ENCODE data around the gene FRMD5. TPM values are rescaled to one million over a fixed set of nuclear protein-coding genes. Genes with fewer than 3 reads are reported as not detected.

FRMD5 gene
- total RNA-seq, 2 experiments from 2014 or later, result not detected

DNA sequence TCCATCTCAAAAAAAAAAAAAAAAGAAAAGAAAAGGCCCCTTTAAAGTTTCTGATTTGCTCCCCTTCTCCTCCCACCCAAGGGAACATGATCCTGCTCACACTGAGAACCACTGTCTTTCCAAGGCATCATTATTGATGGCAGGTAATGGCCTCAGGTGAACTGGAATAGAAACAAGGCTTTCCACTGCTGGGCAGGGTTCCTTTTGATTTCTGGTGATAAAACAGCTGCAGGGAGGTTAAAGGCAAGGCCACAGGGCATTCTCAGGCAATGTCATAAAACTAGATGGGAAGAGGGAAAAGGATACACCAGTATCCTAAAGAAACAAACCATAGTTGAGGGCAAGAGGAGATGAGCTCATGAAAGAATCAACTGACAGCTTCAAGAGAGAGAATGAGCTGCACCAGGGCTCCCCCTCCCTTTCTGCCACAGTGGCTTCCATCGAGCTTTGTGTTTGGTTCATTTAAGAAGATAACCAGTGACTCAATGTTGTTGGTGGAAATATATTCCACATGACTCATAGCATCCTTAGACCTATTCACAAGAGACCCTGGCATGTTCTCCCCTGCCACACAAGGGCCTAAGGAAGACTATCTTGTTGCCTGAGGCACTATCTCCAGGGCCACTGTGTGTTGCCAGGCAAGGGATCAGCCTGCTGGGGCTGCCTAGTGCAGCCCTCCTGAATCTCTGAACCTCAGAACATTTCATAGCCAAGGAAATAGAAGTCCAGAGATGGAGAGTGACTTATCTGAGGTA lies 281.9 kb downstream of the FRMD5 start:
- Mint-ChIP-seq H3K4me1 (no peaks in the 10 kb centered on the region), H3K27ac (no peak overlapping the region), H3K9me3 (no peaks in the 10 kb centered on the region), H3K36me3 (ENCODE audit: low read depth) (no peaks in the 10 kb centered on the region), H3K4me3 (no peak overlapping the region), H3K27me3 (no peaks in the 10 kb centered on the region)
- ChIA-PET CTCF (interaction anchor here (0.5 to 1.4 kb wide), 2 partner anchors 9 to 573 kb away, joined by 4 to 5 read pairs; no protein-coding TSS in a partner anchor), POLR2A (no interaction called here)
- DNase-seq, result no peak

- Mint-ChIP-seq H3K4me3 (no peak overlapping the region), H3K36me3 (ENCODE audit: low read depth) (no peaks in the 10 kb centered on the region), H3K4me1 (no peaks in the 10 kb centered on the region), H3K9me3 (no peaks in the 10 kb centered on the region), H3K27ac (no peak overlapping the region), H3K27me3 (no peaks in the 10 kb centered on the region)
- POLR2A ChIA-PET, result no interaction called here
- CTCF ChIA-PET, result no interaction called here
- DNase-seq, result no peak
Measured at GRCh38 chr15:43912208-43912607, 282.9 kb downstream of the FRMD5 start.

DNA sequence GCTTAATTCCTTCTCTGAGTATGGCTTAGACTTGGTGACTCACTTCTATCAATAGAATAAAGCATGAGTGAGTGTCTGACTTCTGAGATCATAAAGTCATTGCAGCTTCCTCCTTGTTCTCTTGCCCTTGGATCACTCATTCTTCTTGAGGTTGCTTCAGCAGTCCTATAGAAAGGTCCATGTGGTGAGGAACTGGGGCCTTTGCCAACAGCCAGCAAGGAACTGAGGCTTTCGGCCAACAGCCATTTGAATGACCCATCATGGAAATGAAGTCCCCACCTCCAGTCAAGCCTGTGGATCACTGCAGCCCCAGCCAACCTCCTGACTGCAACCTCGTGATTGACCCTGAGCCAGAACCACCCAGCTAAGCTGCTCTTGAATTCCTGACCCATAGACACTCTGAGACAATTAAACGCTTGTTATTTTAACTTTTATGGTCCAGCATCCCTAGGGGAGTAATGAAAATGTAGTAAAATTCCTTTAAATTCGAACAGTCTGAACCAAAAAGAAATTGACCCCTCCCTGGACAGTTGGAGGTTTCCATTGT lies 283.8 kb downstream of the FRMD5 start:
- Mint-ChIP-seq H3K27ac (no peak overlapping the region), H3K4me1 (no peaks in the 10 kb centered on the region), H3K4me3 (no peak overlapping the region), H3K36me3 (ENCODE audit: low read depth) (no peaks in the 10 kb centered on the region), H3K27me3 (no peaks in the 10 kb centered on the region), H3K9me3 (no peaks in the 10 kb centered on the region)
- ChIA-PET POLR2A (no interaction called here), CTCF (interaction anchor here (0.6 kb wide), 1 partner anchor 154 kb away, joined by 3 read pairs; no protein-coding TSS in a partner anchor)
- DNase-seq, result no peak

GRCh38 chr15:43908516-43909050 lies 286.5 kb downstream of the FRMD5 start:
- Mint-ChIP-seq H3K27ac (no peak overlapping the region), H3K4me3 (no peak overlapping the region), H3K27me3 (no peaks in the 10 kb centered on the region), H3K9me3 (no peaks in the 10 kb centered on the region), H3K36me3 (ENCODE audit: low read depth) (no peaks in the 10 kb centered on the region), H3K4me1 (peaks cover 2% of the 10 kb centered on the region)
- POLR2A ChIA-PET, result no interaction called here
- DNase-seq, result no peak
- CTCF ChIA-PET, result no interaction called here

GRCh38 chr15:43905755-43906154 lies 289.3 kb downstream of the FRMD5 start:
- H3K36me3 Mint-ChIP-seq (ENCODE audit: low read depth), result no peaks in the 10 kb centered on the region
- H3K4me1 Mint-ChIP-seq, result peaks cover 2% of the 10 kb centered on the region
- H3K27me3 Mint-ChIP-seq, result no peaks in the 10 kb centered on the region
- ChIA-PET POLR2A (no interaction called here), CTCF (interaction anchor here (1.6 kb wide), 1 partner anchor 164 kb away, joined by 3 read pairs; no protein-coding TSS in a partner anchor)
- H3K9me3 Mint-ChIP-seq, result no peaks in the 10 kb centered on the region
- no peak for DNase-seq
- no peak overlapping the region for H3K27ac Mint-ChIP-seq
- H3K4me3 Mint-ChIP-seq, result no peak overlapping the region

DNA sequence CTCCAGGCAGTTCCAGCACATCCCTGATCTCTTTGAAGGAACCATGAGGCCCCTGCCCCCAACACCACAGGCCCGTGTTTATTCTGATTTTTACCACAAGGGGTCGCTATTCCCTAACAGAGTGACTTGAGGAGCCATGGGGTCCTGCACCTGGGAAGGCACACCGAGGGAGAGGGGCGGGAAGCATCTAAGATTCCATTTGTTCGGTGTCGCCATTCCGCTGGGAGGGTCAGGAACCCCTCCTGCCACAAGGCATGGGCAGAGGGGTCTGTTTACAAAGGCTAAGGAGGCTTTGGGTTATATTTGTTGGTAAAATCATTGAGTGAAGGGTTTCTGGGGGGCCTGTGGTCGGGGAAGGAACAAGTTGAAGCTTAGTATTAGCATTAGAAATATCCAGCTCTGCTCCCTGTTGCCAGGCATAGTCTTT lies 291.2 kb downstream of the FRMD5 start:
- H3K27me3 Mint-ChIP-seq, result no peaks in the 10 kb centered on the region
- CTCF ChIA-PET, result interaction anchor here (0.7 to 2.0 kb wide), 12 partner anchors 9 to 316 kb away, joined by 3 to 31 read pairs (median 4); no protein-coding TSS in a partner anchor
- H3K4me1 Mint-ChIP-seq, result peaks cover 2% of the 10 kb centered on the region
- no peaks in the 10 kb centered on the region for H3K36me3 Mint-ChIP-seq (ENCODE audit: low read depth)
- H3K4me3 Mint-ChIP-seq, result no peak overlapping the region
- peak; percentile 50 for DNase-seq
- POLR2A ChIA-PET, result no interaction called here
- H3K9me3 Mint-ChIP-seq, result no peaks in the 10 kb centered on the region
- H3K27ac Mint-ChIP-seq, result no peak overlapping the region

DNA sequence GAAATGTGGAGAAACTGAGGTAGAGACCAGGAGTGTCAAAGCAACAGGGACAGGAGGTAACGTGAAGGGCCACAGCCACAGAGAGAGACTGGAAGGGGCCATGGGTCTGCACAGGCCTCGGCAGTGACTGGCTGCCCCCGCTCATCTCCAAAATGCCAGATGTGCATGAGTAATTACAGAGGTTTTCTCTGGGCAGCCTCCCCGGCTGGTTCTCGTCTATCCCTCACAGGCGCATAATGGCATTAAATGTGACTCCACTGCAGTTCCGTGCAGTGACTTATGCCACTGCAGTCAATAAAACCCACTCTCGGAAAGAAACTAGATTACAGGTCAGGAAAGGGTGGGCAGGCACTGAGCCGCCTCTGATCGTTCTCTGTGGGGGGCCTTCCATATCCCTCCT lies 293.6 kb downstream of the FRMD5 start:
- H3K4me1 Mint-ChIP-seq, result peaks cover 2% of the 10 kb centered on the region
- H3K36me3 Mint-ChIP-seq (ENCODE audit: low read depth), result no peaks in the 10 kb centered on the region
- DNase-seq, result no peak
- ChIA-PET CTCF (interaction anchor here (2.8 kb wide), 1 partner anchor 164 kb away, joined by 15 read pairs; no protein-coding TSS in a partner anchor), POLR2A (no interaction called here)
- no peak overlapping the region for H3K27ac Mint-ChIP-seq
- H3K9me3 Mint-ChIP-seq, result no peaks in the 10 kb centered on the region
- H3K4me3 Mint-ChIP-seq, result no peak overlapping the region
- no peaks in the 10 kb centered on the region for H3K27me3 Mint-ChIP-seq

GRCh38 chr15:43900996-43901395 lies 294.1 kb downstream of the FRMD5 start:
- H3K27ac Mint-ChIP-seq, result no peak overlapping the region
- no peaks in the 10 kb centered on the region for H3K36me3 Mint-ChIP-seq (ENCODE audit: low read depth)
- H3K27me3 Mint-ChIP-seq, result no peaks in the 10 kb centered on the region
- DNase-seq, result no peak
- no peaks in the 10 kb centered on the region for H3K9me3 Mint-ChIP-seq
- peaks cover 2% of the 10 kb centered on the region for H3K4me1 Mint-ChIP-seq
- CTCF ChIA-PET, result interaction anchor here (2.8 kb wide), 1 partner anchor 165 kb away, joined by 15 read pairs; no protein-coding TSS in a partner anchor
- H3K4me3 Mint-ChIP-seq, result no peak overlapping the region
- POLR2A ChIA-PET, result no interaction called here

- no peak overlapping the region for H3K27ac Mint-ChIP-seq
Measured at GRCh38 chr15:43899928-43900327, 295.1 kb downstream of the FRMD5 start.

GRCh38 chr15:43898891-43899290 lies 296.2 kb downstream of the FRMD5 start:
- Mint-ChIP-seq H3K4me1 (peaks cover 2% of the 10 kb centered on the region), H3K27ac (no peak overlapping the region), H3K36me3 (ENCODE audit: low read depth) (no peaks in the 10 kb centered on the region), H3K9me3 (no peaks in the 10 kb centered on the region), H3K27me3 (no peaks in the 10 kb centered on the region), H3K4me3 (no peak overlapping the region)
- POLR2A ChIA-PET, result no interaction called here
- CTCF ChIA-PET, result no interaction called here
- no peak for DNase-seq

More at GRCh38 chr15:43899928-43900327, 295.1 kb downstream of the FRMD5 start:
- H3K9me3 Mint-ChIP-seq, result no peaks in the 10 kb centered on the region
- peaks cover 2% of the 10 kb centered on the region for H3K4me1 Mint-ChIP-seq
- ChIA-PET CTCF (no interaction called here), POLR2A (no interaction called here)
- no peaks in the 10 kb centered on the region for H3K27me3 Mint-ChIP-seq
- DNase-seq, result no peak
- no peak overlapping the region for H3K4me3 Mint-ChIP-seq
- H3K36me3 Mint-ChIP-seq (ENCODE audit: low read depth), result no peaks in the 10 kb centered on the region

GRCh38 chr15:43896543-43896942 lies 298.5 kb downstream of the FRMD5 start:
- CTCF ChIA-PET, result no interaction called here
- H3K9me3 Mint-ChIP-seq, result no peaks in the 10 kb centered on the region
- DNase-seq, result no peak
- no peaks in the 10 kb centered on the region for H3K27me3 Mint-ChIP-seq
- no peaks in the 10 kb centered on the region for H3K4me1 Mint-ChIP-seq
- no peaks in the 10 kb centered on the region for H3K36me3 Mint-ChIP-seq (ENCODE audit: low read depth)
- H3K27ac Mint-ChIP-seq, result no peak overlapping the region
- no peak overlapping the region for H3K4me3 Mint-ChIP-seq
- POLR2A ChIA-PET, result interaction anchor here (0.9 kb wide), 1 partner anchor 8 kb away, joined by 4 read pairs; no protein-coding TSS in a partner anchor

DNA sequence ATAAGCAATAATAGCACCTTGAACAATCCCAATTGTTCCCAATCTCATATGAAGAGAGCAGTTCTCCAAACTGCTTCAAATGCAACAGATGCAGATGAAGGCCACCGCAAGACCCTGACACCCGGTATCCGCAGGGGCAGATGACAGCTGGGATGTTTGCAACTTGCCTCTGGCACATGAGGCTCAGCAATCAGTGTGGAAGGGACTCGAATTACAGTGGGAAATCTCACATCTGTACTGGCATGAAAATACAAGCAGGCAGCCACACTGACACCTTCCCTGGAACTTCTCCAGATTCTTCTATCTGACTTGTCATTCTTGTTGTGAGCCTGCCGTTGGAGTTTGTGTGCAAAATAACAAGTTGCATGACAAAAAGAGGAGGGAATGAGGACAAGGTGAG lies 299.5 kb downstream of the FRMD5 start:
- no peak for DNase-seq
- no peak overlapping the region for H3K27ac Mint-ChIP-seq
- H3K36me3 Mint-ChIP-seq (ENCODE audit: low read depth), result no peaks in the 10 kb centered on the region

GRCh38 chr15:43893956-43894355 lies 301.1 kb downstream of the FRMD5 start:
- Mint-ChIP-seq H3K4me3 (no peak overlapping the region), H3K9me3 (no peaks in the 10 kb centered on the region), H3K36me3 (ENCODE audit: low read depth) (peaks cover 5% of the 10 kb centered on the region), H3K27me3 (no peaks in the 10 kb centered on the region), H3K27ac (no peak overlapping the region), H3K4me1 (no peaks in the 10 kb centered on the region)
- ChIA-PET POLR2A (no interaction called here), CTCF (interaction anchor here (0.5 kb wide), 1 partner anchor 326 kb away, joined by 5 read pairs; no protein-coding TSS in a partner anchor)
- no peak for DNase-seq

More for the DNA sequence above, 299.5 kb downstream of the FRMD5 start:
- Mint-ChIP-seq H3K9me3 (no peaks in the 10 kb centered on the region), H3K4me1 (no peaks in the 10 kb centered on the region), H3K27me3 (no peaks in the 10 kb centered on the region), H3K4me3 (no peak overlapping the region)
- ChIA-PET CTCF (interaction anchor here (0.6 to 1.1 kb wide), 2 partner anchors 8 to 272 kb away, joined by 3 to 4 read pairs; no protein-coding TSS in a partner anchor), POLR2A (interaction anchor here (1.0 kb wide), 1 partner anchor 11 kb away, joined by 4 read pairs; no protein-coding TSS in a partner anchor)

All from activated CD4-positive, alpha-beta memory T cell treated with anti-CD3 and anti-CD28 coated beads, Interleukin-2, amount 10 ng/mL, durations not matched to agents 7 days and 5 days (primary cell).